ENCODE data around the gene CNTN6.

Gene CNTN6

GRCh38 chr3:1197051-1197450 lies 104.2 kb downstream of the CNTN6 start:
- H3K27ac ChIP-seq, result no peak overlapping the region
- no peak for TF ChIP-seq CTCF (IDR thresholded peaks at IDR 0.05)
- TF ChIP-seq ZFX (IDR thresholded peaks at IDR 0.05; ENCODE audit: borderline replicate concordance), result no peak

DNA sequence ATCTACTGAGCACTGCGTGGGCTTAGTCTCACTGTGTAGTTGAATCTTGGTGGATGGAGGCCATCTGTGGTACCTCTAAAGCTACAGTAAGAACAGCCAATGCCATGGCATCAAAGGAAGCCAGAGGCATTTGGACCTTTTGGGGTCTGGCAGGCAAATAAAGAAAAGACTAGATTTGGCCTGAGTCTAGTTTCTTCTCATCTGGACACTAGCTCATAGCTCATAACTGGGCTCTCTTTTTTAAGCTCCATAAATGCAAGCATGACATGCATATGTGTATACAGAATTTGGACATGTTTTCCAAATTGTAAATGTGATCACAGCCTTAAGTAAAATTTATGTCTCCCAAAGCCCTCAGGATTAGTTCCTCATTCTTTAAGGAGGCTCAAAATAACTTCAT lies 107.5 kb downstream of the CNTN6 start:
- no peak for TF ChIP-seq CTCF (IDR thresholded peaks at IDR 0.05)
- no peak for TF ChIP-seq ZFX (IDR thresholded peaks at IDR 0.05; ENCODE audit: borderline replicate concordance)
- H3K27ac ChIP-seq, result no peak overlapping the region

- TF ChIP-seq CTCF (IDR thresholded peaks at IDR 0.05) (no peak), ZFX (IDR thresholded peaks at IDR 0.05; ENCODE audit: borderline replicate concordance) (no peak)
Observed at GRCh38 chr3:1207904-1208303, 115.1 kb downstream of the CNTN6 start.

GRCh38 chr3:1214933-1215332 lies 122.1 kb downstream of the CNTN6 start:
- H3K27ac ChIP-seq, result no peak overlapping the region
- TF ChIP-seq ZFX (IDR thresholded peaks at IDR 0.05; ENCODE audit: borderline replicate concordance), result no peak

More at GRCh38 chr3:1207904-1208303, 115.1 kb downstream of the CNTN6 start:
- H3K27ac ChIP-seq, result no peak overlapping the region

DNA sequence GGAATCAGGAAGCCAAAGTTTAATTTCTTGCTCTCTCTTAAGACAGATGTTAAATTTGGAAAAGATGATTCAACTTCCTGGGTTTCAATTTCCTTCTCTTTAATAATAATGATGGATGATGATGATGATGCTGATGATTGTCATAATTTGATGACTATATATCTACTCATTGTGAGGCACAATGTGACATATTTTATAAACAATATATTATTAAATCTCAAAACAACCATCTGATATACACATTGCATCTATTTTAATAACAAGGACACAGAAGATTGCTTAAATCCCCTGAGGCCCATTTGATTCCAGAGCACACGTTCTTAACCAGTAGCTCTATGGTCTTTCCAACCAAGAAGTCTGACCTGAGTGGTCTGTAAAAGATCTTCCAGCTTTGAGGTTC lies 124.0 kb downstream of the CNTN6 start:
- no peak overlapping the region for H3K27ac ChIP-seq
- TF ChIP-seq ZFX (IDR thresholded peaks at IDR 0.05; ENCODE audit: borderline replicate concordance) (no peak), CTCF (IDR thresholded peaks at IDR 0.05) (no peak)

DNA sequence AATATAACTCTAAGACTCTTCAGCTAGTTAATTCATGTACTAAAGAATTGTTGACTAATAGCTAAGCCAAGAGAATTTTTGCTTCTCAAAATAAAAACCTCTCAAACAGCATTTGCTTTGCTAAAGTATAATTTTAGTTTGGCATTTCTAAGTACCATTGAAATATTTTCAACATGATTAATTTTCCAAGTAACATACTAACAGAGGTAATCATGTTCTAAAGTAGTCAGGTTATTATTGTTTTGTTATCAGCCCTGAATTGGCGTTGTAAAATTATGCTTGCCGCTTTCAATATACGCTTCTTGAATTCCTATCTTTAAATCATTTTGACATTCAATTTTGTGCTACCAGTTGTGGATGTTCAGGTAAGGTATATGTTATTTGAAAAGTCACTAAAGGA lies 134.3 kb downstream of the CNTN6 start:
- no peak overlapping the region for H3K27ac ChIP-seq
- TF ChIP-seq CTCF (IDR thresholded peaks at IDR 0.05) (no peak), ZFX (IDR thresholded peaks at IDR 0.05; ENCODE audit: borderline replicate concordance) (no peak)

DNA sequence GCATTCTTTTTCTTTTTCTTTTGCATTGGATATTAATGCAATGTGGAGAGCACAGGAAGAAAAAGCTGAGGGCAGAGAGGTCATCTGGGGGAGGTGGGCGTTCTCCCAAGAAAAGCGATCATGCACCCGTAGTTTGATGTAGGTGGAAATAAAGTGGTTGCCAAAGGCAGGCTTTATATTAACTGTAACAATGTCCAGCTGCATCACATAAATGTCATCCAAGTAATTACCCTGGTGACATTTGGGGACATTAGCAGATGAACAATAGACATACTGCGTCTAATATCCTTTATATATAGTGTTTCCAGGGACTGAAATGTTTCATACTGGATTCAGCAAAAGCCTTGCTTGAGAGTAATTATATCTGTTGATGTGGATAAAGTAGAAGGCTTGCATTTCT lies 135.5 kb downstream of the CNTN6 start:
- TF ChIP-seq ZFX (IDR thresholded peaks at IDR 0.05; ENCODE audit: borderline replicate concordance) (no peak), CTCF (IDR thresholded peaks at IDR 0.05) (no peak)
- H3K27ac ChIP-seq, result no peak overlapping the region

DNA sequence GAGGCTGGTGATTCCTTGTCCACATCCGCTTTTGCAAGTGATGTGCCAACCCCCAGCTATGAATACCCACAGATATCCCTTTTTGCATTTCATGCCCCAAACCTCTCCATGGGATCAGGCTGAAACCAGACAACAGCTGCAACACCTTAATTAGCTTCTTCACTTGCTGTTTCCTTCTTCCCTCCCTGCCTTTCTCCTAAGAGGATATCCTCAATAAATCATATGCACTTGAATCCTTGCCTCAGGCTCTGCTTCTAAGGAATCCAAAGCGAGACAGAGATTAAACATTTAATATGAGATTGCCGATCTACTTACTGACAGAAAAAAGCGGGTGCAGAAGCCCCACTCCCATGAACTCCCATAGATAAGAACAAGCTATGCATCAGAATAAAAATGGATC lies 138.1 kb downstream of the CNTN6 start:
- no peak for TF ChIP-seq ZFX (IDR thresholded peaks at IDR 0.05; ENCODE audit: borderline replicate concordance)
- TF ChIP-seq CTCF (IDR thresholded peaks at IDR 0.05), result no peak
- H3K27ac ChIP-seq, result no peak overlapping the region
